K562 (cell line): Measurements from ENCODE around the gene CDH12. TPM values are rescaled to one million over a fixed set of nuclear protein-coding genes. Genes with fewer than 3 reads are reported as not detected.

Experiments
- ATAC-seq: fragments of 200-7000 bp; cut with Tn5 transposase; 3 replicates; pipeline ENCODE4 v1.9.1; 2020; ENCODE audit warnings: moderate library complexity
- BruUV-seq: library from RNA; stranded (reverse); fragments of 400-500 nt; replicated peaks from 2 replicates; lab custom pipeline; 2021; lab: Mats Ljungman, UMichigan
- CTCF ChIA-PET: fragments of 300-600 bp; formaldehyde crosslinking; extraction: SDS; loops from one replicate; lab custom pipeline; 2021; ENCODE audit warnings: low intra/inter-chr PET ratio; lab: Yijun Ruan, JAX
- POLR2A ChIA-PET: fragments of 300-600, 350-650 bp; sonication (Branson Sonifier 250); formaldehyde crosslinking; extraction: SDS; loops from one replicate; lab custom pipeline; 2021; ENCODE audit warnings: antibody characterized with exemption, inconsistent platforms; lab: Yijun Ruan, JAX
- DNase-seq, 4 experiments: peaks; one replicate each; pipeline versions ENCODE4 v3.0.0 to v3.0.0-alpha.2; 2011 to 2018; ENCODE audit warnings: low spot score in 3 of 4, mixed read lengths in 3 of 4; ENCODE audit errors: extremely low read depth in 1 of 4
- FAIRE-seq: peaks from 2 replicates; lab custom pipeline; 2011; peaks lifted over from hg19 to GRCh38; lab: Jason Lieb, UNC
- H2AFZ ChIP-seq: 2 replicates; pipeline ENCODE4 v1.6.0; 2011; ENCODE audit warnings: low read depth, low read length, control low read depth, inconsistent platforms
- H3K27ac ChIP-seq: fragments of 200-600 bp; 3 replicates; pipeline ENCODE4 v1.8.0; 2011; ENCODE audit warnings: low read depth, mild to moderate bottlenecking, control low read depth, inconsistent platforms, low read length, moderate library complexity, mixed read lengths; ENCODE audit errors: extremely low read depth
- H3K27me3 ChIP-seq, 2 experiments: fragments of 300-600 bp in 1 of 2; 2 replicates in 1 of 2; 3 replicates in 1 of 2; pipeline versions ENCODE4 v1.6.0 to v1.8.0; 2011; ENCODE audit warnings: inconsistent platforms in 2 of 2, low read length in 2 of 2, mild to moderate bottlenecking in 1 of 2, mixed read lengths in 1 of 2, moderate library complexity in 1 of 2; ENCODE audit not compliant: control insufficient read depth in 2 of 2, insufficient read depth in 2 of 2
- H3K36me3 ChIP-seq: fragments of 300-600 bp; 3 replicates; pipeline ENCODE4 v1.8.0; 2011; ENCODE audit warnings: mild to moderate bottlenecking, low read length, inconsistent platforms; ENCODE audit not compliant: control insufficient read depth, insufficient read depth
- H3K4me1 ChIP-seq, 2 experiments: fragments of 200-600 bp in 1 of 2; replicated peaks in 1 of 2; 2 replicates in 1 of 2; 3 replicates in 1 of 2; pipeline versions ENCODE4 v1.5.1 to v1.8.0; 2011; ENCODE audit warnings: inconsistent platforms in 2 of 2, low read length in 2 of 2, mild to moderate bottlenecking in 1 of 2, mixed read lengths in 1 of 2, moderate library complexity in 1 of 2; ENCODE audit not compliant: control insufficient read depth in 2 of 2, insufficient read depth in 2 of 2
- H3K4me2 ChIP-seq: 2 replicates; pipeline ENCODE4 v1.6.1; 2011; ENCODE audit warnings: low read length, control low read depth, inconsistent platforms, mixed read lengths; ENCODE audit not compliant: insufficient read depth
- H3K4me3 ChIP-seq: fragments of 200-600 bp; sonication (generic), shearing (Covaris generic); 2 replicates; pipeline ENCODE4 v1.5.1; 2016; ENCODE audit warnings: control low read depth, inconsistent platforms
- H3K79me2 ChIP-seq: fragments of 200-600 bp; 3 replicates; pipeline ENCODE4 v1.8.0; 2011; ENCODE audit warnings: low read length, inconsistent platforms; ENCODE audit not compliant: control insufficient read depth, insufficient read depth
- H3K9ac ChIP-seq, 2 experiments: 2 replicates each; pipeline versions ENCODE4 v1.6.0 to v1.6.1; 2011; ENCODE audit warnings: low read depth in 2 of 2, low read length in 2 of 2, control low read depth in 1 of 2, inconsistent platforms in 1 of 2, mild to moderate bottlenecking in 1 of 2, mixed read lengths in 1 of 2; ENCODE audit not compliant: insufficient read depth in 1 of 2
- H3K9me1 ChIP-seq: one replicate; pipeline ENCODE4 v1.6.0; 2011; ENCODE audit warnings: inconsistent platforms, mild to moderate bottlenecking, low read length, moderate library complexity; ENCODE audit not compliant: control insufficient read depth, insufficient read depth
- H3K9me3 ChIP-seq: replicated peaks from 2 replicates; pipeline ENCODE4 v1.5.1; 2011; ENCODE audit warnings: low read depth, low read length, inconsistent platforms; ENCODE audit not compliant: control insufficient read depth, insufficient read depth
- H4K20me1 ChIP-seq: replicated peaks from 2 replicates; pipeline ENCODE4 v1.6.1; 2011; ENCODE audit warnings: low read length, inconsistent platforms, mixed read lengths; ENCODE audit not compliant: control insufficient read depth, insufficient read depth
- NFIC ChIP-seq: fragments of 450-650 bp; IDR thresholded peaks from 2 replicates; pipeline ENCODE4 v1.6.1; 2017; ENCODE audit warnings: mild to moderate bottlenecking, inconsistent platforms
- NR2C1 ChIP-seq, 2 experiments: fragments of 450-650 bp; IDR thresholded peaks; 2 replicates each; pipeline ENCODE4 v1.6.1; 2017; ENCODE audit warnings: mild to moderate bottlenecking in 2 of 2, antibody characterized with exemption in 1 of 2, inconsistent platforms in 1 of 2, missing compliant biosample characterization in 1 of 2, missing genetic modification characterization in 1 of 2
- SNRNP70 ChIP-seq: fragments of 200-400 bp; formaldehyde crosslinking; optimal IDR thresholded peaks from 2 replicates; pipeline ENCODE3; 2017; ENCODE audit warnings: low read depth, low read length
- STAG1 ChIP-seq: sonication (generic); formaldehyde crosslinking; IDR thresholded peaks from 2 replicates; pipeline ENCODE4 v1.5.0; 2020; ENCODE audit warnings: missing genetic modification reagents, borderline replicate concordance
- ZNF174 ChIP-seq: fragments of 250-450 bp; sonication (Bioruptor Pico); IDR thresholded peaks from 2 replicates; pipeline ENCODE4 v1.4.0; 2020; ENCODE audit warnings: mild to moderate bottlenecking
- WGBS: fragments of 100-300 bp; shearing (Covaris generic); methylation state at CpG from one replicate; pipeline ENCODE4 v1.1.6; 2016; ENCODE audit warnings: low coverage, mixed read lengths; ENCODE audit not compliant: insufficient coverage; ENCODE audit errors: missing lambda C conversion rate; 5-methylcytosine and 5-hydroxymethylcytosine counted together
- in situ Hi-C: fragments of 300-500 bp; cut with MboI; formaldehyde crosslinking; loops from 4 replicates; pipeline ENCODE4 v1.15.0; 2018; ENCODE audit warnings: inconsistent platforms, mixed read lengths
- intact Hi-C: fragments of 100-400 bp; cut with micrococcal nuclease; formaldehyde crosslinking; loops from 2 replicates; pipeline ENCODE4 v1.14.2; 2022
- polyA plus RNA-seq, 8 experiments: library from polyadenylated mRNA; depleted of rRNA in 4 of 8; stranded (reverse) in 5 of 8; unstranded in 3 of 8; fragments of >200 nt; fragmentation: Nextera tagmentation in 2 of 8; fragmentation: Illumina TruSeq in 1 of 8; extraction: Ambion mirVana in 2 of 8; extraction: Trizol in 1 of 8; gene quantifications; 2 replicates each; pipeline versions ENCODE4 v1.2.1 to v1.2.3, GENCODE V29; 2011 to 2014; ENCODE audit warnings: inconsistent platforms in 1 of 8, missing spikeins in 1 of 8
- total RNA-seq, 7 experiments: library from RNA; depleted of rRNA in 6 of 7; stranded (reverse); fragments of >200 nt in 6 of 7; fragmentation: Illumina TruSeq in 2 of 7; extraction: Trizol in 2 of 7; gene quantifications; 2 replicates each; pipeline versions ENCODE4 v1.2.1 to v1.2.3, GENCODE V29; 2011 to 2021; ENCODE audit warnings: low replicate concordance in 1 of 7
- TF ChIP-seq, protein P1 (sequence below), 2 experiments: fragments of 450-650 bp in 1 of 2; sonication (generic) in 1 of 2; formaldehyde crosslinking in 1 of 2; IDR thresholded peaks in 1 of 2; conservative IDR thresholded peaks in 1 of 2; 2 replicates each; pipeline versions ENCODE4 v1.6.1 to v1.8.1; 2016 to 2023; ENCODE audit warnings: mild to moderate bottlenecking in 2 of 2, moderate library complexity in 2 of 2, inconsistent platforms in 1 of 2, missing genetic modification reagents in 1 of 2
- TF ChIP-seq, protein P2 (sequence below): fragments of 450-650 bp; formaldehyde crosslinking; IDR thresholded peaks from 2 replicates; pipeline ENCODE4 v1.4.0; 2020; ENCODE audit warnings: mild to moderate bottlenecking, moderate library complexity
- TF ChIP-seq, protein P3 (sequence below): fragments of 250-450 bp; sonication (Bioruptor Pico); IDR thresholded peaks from 2 replicates; pipeline ENCODE4 v1.9.0; 2021; ENCODE audit warnings: mild to moderate bottlenecking, inconsistent platforms
- TF ChIP-seq, protein P4 (sequence below): fragments of 450-650 bp; formaldehyde crosslinking; IDR thresholded peaks from 2 replicates; pipeline ENCODE4 v1.4.0; 2022; ENCODE audit warnings: missing genetic modification characterization

The CDH12 gene
- total and polyA plus RNA-seq, 9 of the 15 experiments (the other 6 are each of a cell fraction or from before 2014, with no cell fraction given), result 0.03 to 1.7 (median 0.37) TPM

DNA sequence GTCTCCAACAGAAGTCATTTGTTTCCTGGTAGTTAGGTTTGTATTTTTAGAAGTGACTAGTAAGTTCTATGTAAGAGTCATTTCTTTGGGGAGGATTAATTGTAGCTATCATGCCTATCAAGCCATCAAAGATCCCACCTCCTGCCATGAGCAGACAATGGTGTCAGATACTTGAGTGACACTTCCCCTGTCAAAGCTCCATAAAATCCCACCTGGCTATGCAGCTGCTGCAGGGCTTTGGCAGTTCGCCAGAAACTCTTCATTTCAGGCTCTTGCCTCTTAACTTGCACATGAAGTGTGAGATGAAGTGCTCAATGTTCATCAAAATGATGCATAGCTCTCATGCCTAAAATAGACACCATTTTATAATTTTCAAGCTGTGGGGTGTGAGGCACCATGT, 312.1 kb downstream of the CDH12 start:
- ChIA-PET POLR2A (no interaction called here), CTCF (no interaction called here)
- DNase-seq (no peak), FAIRE-seq (no peak), ATAC-seq (no peak)
- Histone ChIP-seq H3K36me3 (no peaks in the 10 kb centered on the region), H2AFZ (no peak overlapping the region), H4K20me1 (no peaks in the 10 kb centered on the region), H3K9ac (no peak overlapping the region), H3K27ac (no peak overlapping the region), H3K27me3 (no peaks in the 10 kb centered on the region), H3K9me1 (no peaks in the 10 kb centered on the region), H3K79me2 (no peaks in the 10 kb centered on the region), H3K4me2 (no peak overlapping the region), H3K9me3 (no peaks in the 10 kb centered on the region; the same call in 1 of the 2 replicates), H3K4me3 (no peak overlapping the region), H3K4me1 (no peaks in the 10 kb centered on the region)
- intact Hi-C loops, result no loop called here
- TF ChIP-seq NFIC (peak; percentile 34; the same call in 1 of the 2 replicates), ZNF174 (CRISPR knock-in tag) (no peak)
- TF ChIP-seq, protein P1, sequence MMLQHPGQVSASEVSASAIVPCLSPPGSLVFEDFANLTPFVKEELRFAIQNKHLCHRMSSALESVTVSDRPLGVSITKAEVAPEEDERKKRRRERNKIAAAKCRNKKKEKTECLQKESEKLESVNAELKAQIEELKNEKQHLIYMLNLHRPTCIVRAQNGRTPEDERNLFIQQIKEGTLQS (IDR thresholded peaks at IDR 0.05), result no peak
- TF ChIP-seq, protein P1 (CRISPR knock-in tag; conservative IDR thresholded peaks at IDR 0.05), result no peak
- BruUV-seq, result no TSS peak
- in situ Hi-C loops, result no loop called here
- WGBS, result 10% methylated on average over 1 of the region's 1 CpG

DNA sequence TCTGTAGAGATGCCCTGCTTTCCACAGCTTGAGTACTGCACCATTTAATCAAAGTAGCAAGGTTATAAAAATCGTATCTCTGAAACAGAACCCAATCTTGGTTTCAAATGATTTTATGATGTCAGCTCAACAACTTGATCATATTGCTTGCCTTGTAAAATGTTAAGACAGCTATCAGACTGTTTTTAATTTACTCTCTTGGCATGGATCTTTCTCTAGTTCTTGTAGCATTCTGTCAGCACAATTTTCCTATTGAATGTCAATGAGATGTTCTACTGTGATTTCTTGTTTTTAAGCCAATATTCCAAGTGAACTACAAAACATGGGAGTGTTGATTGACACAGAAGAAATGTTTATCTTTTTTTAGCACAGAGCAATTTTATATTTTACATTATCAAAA, 313.4 kb downstream of the CDH12 start:
- FAIRE-seq, result no peak
- in situ Hi-C loops, result no loop called here
- TF ChIP-seq SNRNP70, result no peak
- TF ChIP-seq STAG1, result no peak
- TF ChIP-seq, protein P2, sequence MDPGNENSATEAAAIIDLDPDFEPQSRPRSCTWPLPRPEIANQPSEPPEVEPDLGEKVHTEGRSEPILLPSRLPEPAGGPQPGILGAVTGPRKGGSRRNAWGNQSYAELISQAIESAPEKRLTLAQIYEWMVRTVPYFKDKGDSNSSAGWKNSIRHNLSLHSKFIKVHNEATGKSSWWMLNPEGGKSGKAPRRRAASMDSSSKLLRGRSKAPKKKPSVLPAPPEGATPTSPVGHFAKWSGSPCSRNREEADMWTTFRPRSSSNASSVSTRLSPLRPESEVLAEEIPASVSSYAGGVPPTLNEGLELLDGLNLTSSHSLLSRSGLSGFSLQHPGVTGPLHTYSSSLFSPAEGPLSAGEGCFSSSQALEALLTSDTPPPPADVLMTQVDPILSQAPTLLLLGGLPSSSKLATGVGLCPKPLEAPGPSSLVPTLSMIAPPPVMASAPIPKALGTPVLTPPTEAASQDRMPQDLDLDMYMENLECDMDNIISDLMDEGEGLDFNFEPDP (CRISPR knock-in tag), result no peak
- TF ChIP-seq, protein P3, sequence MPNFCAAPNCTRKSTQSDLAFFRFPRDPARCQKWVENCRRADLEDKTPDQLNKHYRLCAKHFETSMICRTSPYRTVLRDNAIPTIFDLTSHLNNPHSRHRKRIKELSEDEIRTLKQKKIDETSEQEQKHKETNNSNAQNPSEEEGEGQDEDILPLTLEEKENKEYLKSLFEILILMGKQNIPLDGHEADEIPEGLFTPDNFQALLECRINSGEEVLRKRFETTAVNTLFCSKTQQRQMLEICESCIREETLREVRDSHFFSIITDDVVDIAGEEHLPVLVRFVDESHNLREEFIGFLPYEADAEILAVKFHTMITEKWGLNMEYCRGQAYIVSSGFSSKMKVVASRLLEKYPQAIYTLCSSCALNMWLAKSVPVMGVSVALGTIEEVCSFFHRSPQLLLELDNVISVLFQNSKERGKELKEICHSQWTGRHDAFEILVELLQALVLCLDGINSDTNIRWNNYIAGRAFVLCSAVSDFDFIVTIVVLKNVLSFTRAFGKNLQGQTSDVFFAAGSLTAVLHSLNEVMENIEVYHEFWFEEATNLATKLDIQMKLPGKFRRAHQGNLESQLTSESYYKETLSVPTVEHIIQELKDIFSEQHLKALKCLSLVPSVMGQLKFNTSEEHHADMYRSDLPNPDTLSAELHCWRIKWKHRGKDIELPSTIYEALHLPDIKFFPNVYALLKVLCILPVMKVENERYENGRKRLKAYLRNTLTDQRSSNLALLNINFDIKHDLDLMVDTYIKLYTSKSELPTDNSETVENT (CRISPR knock-in tag), result no peak
- TF ChIP-seq NR2C1 (IDR thresholded peaks at IDR 0.05), result no peak
- TF ChIP-seq NR2C1 (tag; IDR thresholded peaks at IDR 0.05), result no peak
- TF ChIP-seq, protein P4, sequence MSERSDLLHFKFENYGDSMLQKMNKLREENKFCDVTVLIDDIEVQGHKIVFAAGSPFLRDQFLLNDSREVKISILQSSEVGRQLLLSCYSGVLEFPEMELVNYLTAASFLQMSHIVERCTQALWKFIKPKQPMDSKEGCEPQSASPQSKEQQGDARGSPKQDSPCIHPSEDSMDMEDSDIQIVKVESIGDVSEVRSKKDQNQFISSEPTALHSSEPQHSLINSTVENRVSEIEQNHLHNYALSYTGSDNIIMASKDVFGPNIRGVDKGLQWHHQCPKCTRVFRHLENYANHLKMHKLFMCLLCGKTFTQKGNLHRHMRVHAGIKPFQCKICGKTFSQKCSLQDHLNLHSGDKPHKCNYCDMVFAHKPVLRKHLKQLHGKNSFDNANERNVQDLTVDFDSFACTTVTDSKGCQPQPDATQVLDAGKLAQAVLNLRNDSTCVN (CRISPR knock-in tag), result no peak

More for the DNA sequence above, 313.4 kb downstream of the CDH12 start:
- no peaks in the 10 kb centered on the region for H3K79me2 ChIP-seq
- H3K27me3 ChIP-seq, result no peaks in the 10 kb centered on the region
- H3K27ac ChIP-seq, result no peak overlapping the region
- POLR2A ChIA-PET, result no interaction called here
- ATAC-seq (no peak), DNase-seq (no peak)
- intact Hi-C loops, result no loop called here
- no peaks in the 10 kb centered on the region for H3K4me1 ChIP-seq
- H3K4me3 ChIP-seq, result no peak overlapping the region
- CTCF ChIA-PET, result no interaction called here
- no peaks in the 10 kb centered on the region for H3K36me3 ChIP-seq
- no peaks in the 10 kb centered on the region for H3K9me1 ChIP-seq
- WGBS, result 0% methylated on average over 1 of the region's 1 CpG
- no peak overlapping the region for H2AFZ ChIP-seq
- H4K20me1 ChIP-seq, result no peaks in the 10 kb centered on the region
- no peaks in the 10 kb centered on the region; the same call in 1 of the 2 replicates for H3K9me3 ChIP-seq
- no peak overlapping the region for H3K9ac ChIP-seq
- no peak overlapping the region for H3K4me2 ChIP-seq
- no TSS peak for BruUV-seq
